ENCODE data around the gene ALDH3A2. TPM values are rescaled to one million over a fixed set of nuclear protein-coding genes. Genes with fewer than 3 reads are reported as not detected.

Gene ALDH3A2
- total and polyA plus RNA-seq, 2 of the 8 experiments (the other 6 are each of a cell fraction or from before 2014, with no cell fraction given) = 20.6 to 72.9 TPM

- H4K20me1 ChIP-seq (replicated peaks in 1 of 2; ENCODE audit: control insufficient read depth in 1 of 2, insufficient read depth in 2 of 2, low read length in 2 of 2) = peaks cover 2 to 5% of the 10 kb centered on the region in 2 experiments
- H2AK5ac ChIP-seq (ENCODE audit: low read depth, low read length) = no peak overlapping the region
- no peak overlapping the region for H3K4me2 ChIP-seq (ENCODE audit: insufficient read depth in 1 of 2, low read depth in 2 of 2, low read length in 2 of 2)
- no peak overlapping the region for H3K23ac ChIP-seq (ENCODE audit: insufficient read length)
- no peak overlapping the region for H4K91ac ChIP-seq (replicated peaks; ENCODE audit: insufficient read length, low read length)
- no peak overlapping the region for H2BK120ac ChIP-seq (replicated peaks; ENCODE audit: low read depth, low read length)
- no peaks in the 10 kb centered on the region for H3K23me2 ChIP-seq (ENCODE audit: low read depth, low read length)
- no peak overlapping the region for H2BK5ac ChIP-seq (ENCODE audit: low read depth, low read length)
- no peaks in the 10 kb centered on the region for H3K79me2 ChIP-seq (ENCODE audit: control insufficient read depth in 1 of 2, insufficient read depth in 2 of 2, low read length in 2 of 2)
- no peak overlapping the region for H2BK15ac ChIP-seq (ENCODE audit: low read length)
- H3K9me3 ChIP-seq (ENCODE audit: insufficient read depth in 2 of 2, low read depth in 1 of 2, low read length in 1 of 2) = no peaks in the 10 kb centered on the region
- no peak overlapping the region for H2BK20ac ChIP-seq (ENCODE audit: low read length)
- ChIA-PET CTCF (ENCODE audit: partially characterized antibody) (interaction anchor here (0.7 to 1.5 kb wide), 5 partner anchors 15 to 151 kb away, joined by 3 to 4 read pairs (median 3); no protein-coding TSS in a partner anchor), POLR2A (ENCODE audit: partially characterized antibody) (interaction anchor here (1.1 kb wide), 2 partner anchors 11 to 16 kb away, joined by 3 to 4 read pairs; partner anchors contain the start of gene ALDH3A2)
- H3K4me3 ChIP-seq (ENCODE audit: extremely low read depth in 1 of 4, insufficient read depth in 2 of 4, low read depth in 3 of 4, low read length in 4 of 4) = no peak overlapping the region
- H3K9ac ChIP-seq (replicated peaks in 1 of 4; ENCODE audit: extremely low read depth in 1 of 4, low read depth in 3 of 4, low read length in 3 of 4) = no peak overlapping the region
- no peak overlapping the region for H4K5ac ChIP-seq (ENCODE audit: insufficient read length, low read depth, low read length)
- 84% methylated on average over 5 of the region's 5 CpGs; no CpG with 5 or more reads in 1 of the 2 experiments for WGBS, 2 experiments (ENCODE audit: extremely low coverage in 1 of 2, insufficient coverage in 1 of 2, insufficient read length in 1 of 2, insufficient replicate concordance in 2 of 2, low coverage in 1 of 2, low lambda C conversion rate in 2 of 2, missing lambda C conversion rate in 1 of 2)
- DNase-seq (ENCODE audit: low read depth in 1 of 2, low spot score in 2 of 2) = peak in 1 of 2 experiments; percentile 20
- H3K56ac ChIP-seq (replicated peaks; ENCODE audit: insufficient read length, low read depth, low read length) = no peak overlapping the region
- no peak overlapping the region for H3K27ac ChIP-seq (ENCODE audit: low read depth, low read length)
- H3K27me3 ChIP-seq (replicated peaks in 1 of 4; ENCODE audit: control insufficient read depth in 3 of 4, extremely low read depth in 1 of 4, insufficient read depth in 3 of 4, low read length in 3 of 4) = no peaks in the 10 kb centered on the region
- FAIRE-seq = no peak
- no peak overlapping the region for H4K8ac ChIP-seq (ENCODE audit: extremely low read depth, insufficient read depth, low read length)
- H3K4ac ChIP-seq (replicated peaks; ENCODE audit: insufficient read length, low read depth, low read length) = no peak overlapping the region
- H2AFZ ChIP-seq (ENCODE audit: low read length) = no peak overlapping the region
- H3K14ac ChIP-seq (ENCODE audit: insufficient read length) = no peak overlapping the region
- no peak overlapping the region for H2BK12ac ChIP-seq (ENCODE audit: low read depth, low read length)
- H3K4me1 ChIP-seq (replicated peaks in 1 of 4; ENCODE audit: control insufficient read depth in 3 of 4, insufficient read depth in 4 of 4, low read length in 3 of 4) = peaks cover 0 to 7% (median 5%) of the 10 kb centered on the region in 4 experiments; a peak in 5 of 7 replicates
- H3K18ac ChIP-seq (ENCODE audit: extremely low read depth, low read length) = no peak overlapping the region; the same call in 1 of the 2 replicates
- peaks cover 2 to 35% (median 10%) of the 10 kb centered on the region in 4 experiments; a peak in 6 of 8 replicates for H3K36me3 ChIP-seq (ENCODE audit: control insufficient read depth in 2 of 4, insufficient read depth in 4 of 4, low read length in 3 of 4)
- H3K79me1 ChIP-seq (ENCODE audit: low read depth, low read length) = peaks cover 3% of the 10 kb centered on the region
- no peak for TF ChIP-seq NANOG (IDR thresholded peaks at IDR 0.05; ENCODE audit: insufficient read depth, low read depth, low read length, poor library complexity, severe bottlenecking)
- no peak for TF ChIP-seq TBP (IDR thresholded peaks at IDR 0.05; ENCODE audit: low read depth, low read length)
- TF ChIP-seq TEAD4 (IDR thresholded peaks at IDR 0.05; ENCODE audit: low read depth, low read length) = no peak
- no peak for TF ChIP-seq RNF2 (IDR thresholded peaks at IDR 0.05; ENCODE audit: borderline replicate concordance, low read depth, low read length, missing control alignments, poor library complexity, severe bottlenecking)
- TF ChIP-seq PHF8 (conservative IDR thresholded peaks at IDR 0.05; ENCODE audit: low read depth, low read length) = no peak
- no peak for TF ChIP-seq SP4 (IDR thresholded peaks at IDR 0.05; ENCODE audit: low read length)
- TF ChIP-seq SUZ12 (IDR thresholded peaks at IDR 0.05; ENCODE audit: low read length) = no peak
- no peak for TF ChIP-seq CEBPB (IDR thresholded peaks at IDR 0.05; ENCODE audit: low read depth, low read length)
- TF ChIP-seq RFX5 (IDR thresholded peaks at IDR 0.05; ENCODE audit: borderline replicate concordance, low read depth, low read length) = no peak
- no peak for TF ChIP-seq BACH1 (IDR thresholded peaks at IDR 0.05; ENCODE audit: low read length)
- no peak for TF ChIP-seq SIN3A (conservative IDR thresholded peaks at IDR 0.05 in 1 of 2, IDR thresholded peaks at IDR 0.05 in 1 of 2; ENCODE audit: low read depth in 1 of 2, low read length in 2 of 2)
- TF ChIP-seq RXRA (IDR thresholded peaks at IDR 0.05; ENCODE audit: insufficient read depth, low read depth, low read length) = no peak
These were observed 15.7 kb downstream of the ALDH3A2 start for GRCh38 chr17:19664136-19664820.

Measured in H1 (cell line).